ENCODE results near the gene FGA. TPM values are rescaled to one million over a fixed set of nuclear protein-coding genes. Genes with fewer than 3 reads are reported as not detected.

FGA gene
- total and polyA plus RNA-seq, 10 of the 15 experiments (the other 5 are each of a cell fraction or from before 2014, with no cell fraction given): 3.6 TPM; not detected in 9

DNA sequence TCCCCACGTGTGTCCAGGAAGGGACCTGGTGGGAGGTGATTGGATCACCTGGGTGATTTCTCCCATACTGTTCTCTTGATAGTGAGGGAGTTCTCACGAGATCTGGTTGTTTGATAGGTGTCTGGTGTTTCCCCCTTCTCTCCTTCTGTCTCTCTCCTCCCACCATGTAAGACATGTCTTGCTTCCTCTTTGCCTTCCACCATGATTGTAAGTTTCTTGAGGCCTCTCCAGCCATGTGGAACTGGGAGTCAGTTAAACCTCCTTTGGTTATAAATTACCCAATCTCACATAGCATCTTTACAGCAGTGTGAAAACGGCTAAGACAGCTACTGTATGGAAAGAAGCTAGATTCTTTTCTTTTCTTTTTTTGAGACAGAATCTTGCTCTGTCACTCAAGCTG lies 43.5 kb upstream of the FGA start:
- in situ Hi-C loops (cut with MboI): no loop called here
- WGBS (ENCODE audit: insufficient coverage, insufficient replicate concordance, low lambda C conversion rate, missing lambda C conversion rate): 0% methylated on average over 3 of the region's 3 CpGs
- ChIA-PET SMC1A (ENCODE audit: uncharacterized antibody, unreplicated experiment) (no interaction called here), POLR2A (no interaction called here), CTCF (interaction anchor here (1.5 to 4.5 kb wide), 4 partner anchors 11 to 82 kb away, joined by 4 to 20 read pairs (median 8); partner anchors contain the start of gene PLRG1), RAD21 (ENCODE audit: unreplicated experiment) (interaction anchor here (1.5 to 1.7 kb wide), 2 partner anchors 75 to 82 kb away, joined by 4 read pairs; no protein-coding TSS in a partner anchor)
- TF ChIP-seq SMAD1 (IDR thresholded peaks at IDR 0.05; ENCODE audit: low read depth, partially characterized antibody) (no peak), PKNOX1 (IDR thresholded peaks at IDR 0.05) (peak; percentile 42; the same call in 1 of the 2 replicates)
- peak; percentile 48 for ATAC-seq
- Histone ChIP-seq H4K20me1 (ENCODE audit: control insufficient read depth, insufficient read depth) (no peaks in the 10 kb centered on the region), H3K4me3 (no peak overlapping the region), H3K27me3 (replicated peaks in 1 of 2; ENCODE audit: control insufficient read depth in 2 of 2, insufficient read depth in 2 of 2, low read length in 1 of 2) (no peaks in the 10 kb centered on the region), H3K79me2 (ENCODE audit: control insufficient read depth, insufficient read depth, low read length) (no peaks in the 10 kb centered on the region), H3K4me1 (ENCODE audit: control insufficient read depth, insufficient read depth, low read length) (no peaks in the 10 kb centered on the region), H3K9ac (ENCODE audit: control insufficient read depth, insufficient read depth, low read length) (no peak overlapping the region), H2AFZ (ENCODE audit: control insufficient read depth, low read depth, low read length) (no peak overlapping the region), H3K4me2 (ENCODE audit: control insufficient read depth, insufficient read depth) (no peak overlapping the region), H3K27ac (ENCODE audit: control insufficient read depth, insufficient read depth) (no peak overlapping the region), H3K9me3 (replicated peaks; ENCODE audit: control insufficient read depth, insufficient read depth, low read length) (no peaks in the 10 kb centered on the region), H3K36me3 (ENCODE audit: control insufficient read depth in 2 of 2, insufficient read depth in 2 of 2, low read length in 1 of 2) (no peaks in the 10 kb centered on the region)
- intact Hi-C loops (cut with micrococcal nuclease; ENCODE audit: unreplicated experiment): no loop called here
- no peak for FAIRE-seq
- DNase-seq (ENCODE audit: low read depth, low spot score): no peak
- BruUV-seq (replicated peaks): no TSS peak

DNA sequence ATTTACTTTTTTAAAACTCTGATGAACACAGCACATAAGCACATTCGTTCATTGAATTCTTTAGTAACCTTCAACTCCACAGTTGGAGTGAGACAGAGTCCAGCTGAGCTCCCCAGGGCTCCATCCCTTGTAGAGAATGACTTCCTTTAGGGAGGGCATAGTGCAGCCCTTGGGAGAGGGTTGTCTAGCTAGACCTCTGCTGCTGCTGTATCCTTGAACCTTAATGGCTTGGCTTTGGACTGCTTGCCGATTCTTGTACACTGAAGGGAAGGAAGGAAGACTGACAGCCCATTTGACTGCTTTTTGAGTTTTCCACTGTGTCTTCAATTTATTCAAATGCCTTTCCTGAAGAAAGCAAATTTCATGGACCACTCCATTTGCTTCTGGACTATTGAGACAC lies 41.3 kb upstream of the FGA start:
- Histone ChIP-seq H3K4me1 (ENCODE audit: control insufficient read depth, insufficient read depth, low read length) (no peaks in the 10 kb centered on the region), H3K27ac (ENCODE audit: control insufficient read depth, insufficient read depth) (no peak overlapping the region), H3K79me2 (ENCODE audit: control insufficient read depth, insufficient read depth, low read length) (no peaks in the 10 kb centered on the region), H3K4me3 (no peak overlapping the region), H3K36me3 (ENCODE audit: control insufficient read depth in 2 of 2, insufficient read depth in 2 of 2, low read length in 1 of 2) (no peaks in the 10 kb centered on the region), H3K9ac (ENCODE audit: control insufficient read depth, insufficient read depth, low read length) (no peak overlapping the region), H3K27me3 (replicated peaks in 1 of 2; ENCODE audit: control insufficient read depth in 2 of 2, insufficient read depth in 2 of 2, low read length in 1 of 2) (peaks cover 3% of the 10 kb centered on the region in 2 experiments), H3K4me2 (ENCODE audit: control insufficient read depth, insufficient read depth) (no peak overlapping the region), H4K20me1 (ENCODE audit: control insufficient read depth, insufficient read depth) (no peaks in the 10 kb centered on the region), H2AFZ (ENCODE audit: control insufficient read depth, low read depth, low read length) (no peak overlapping the region), H3K9me3 (replicated peaks; ENCODE audit: control insufficient read depth, insufficient read depth, low read length) (no peaks in the 10 kb centered on the region)
- ChIA-PET POLR2A (no interaction called here), CTCF (interaction anchor here (1.7 to 2.7 kb wide), 2 partner anchors 8 to 13 kb away, joined by 5 to 7 read pairs; no protein-coding TSS in a partner anchor), SMC1A (ENCODE audit: uncharacterized antibody, unreplicated experiment) (interaction anchor here (1.4 kb wide), 1 partner anchor 80 kb away, joined by 3 read pairs; no protein-coding TSS in a partner anchor), RAD21 (ENCODE audit: unreplicated experiment) (no interaction called here)
- in situ Hi-C loops (cut with MboI) (no loop called here), intact Hi-C loops (cut with micrococcal nuclease; ENCODE audit: unreplicated experiment) (no loop called here)
- WGBS (ENCODE audit: insufficient coverage, insufficient replicate concordance, low lambda C conversion rate, missing lambda C conversion rate): 32% methylated on average over 2 of the region's 2 CpGs
- TF ChIP-seq PKNOX1 (IDR thresholded peaks at IDR 0.05): no peak
- TF ChIP-seq FOXK2 (IDR thresholded peaks at IDR 0.05): no peak
- no peak for TF ChIP-seq EED (IDR thresholded peaks at IDR 0.05; ENCODE audit: low read depth)
- TF ChIP-seq CHD1 (IDR thresholded peaks at IDR 0.05; ENCODE audit: low read depth, low read length): no peak
- no peak for TF ChIP-seq MYB (IDR thresholded peaks at IDR 0.05; ENCODE audit: borderline replicate concordance, low read depth, low read length)
- TF ChIP-seq SUPT20H (IDR thresholded peaks at IDR 0.05; ENCODE audit: borderline replicate concordance, control insufficient read depth, low read depth, low read length): no peak
- no peak for TF ChIP-seq YY1 (IDR thresholded peaks at IDR 0.05; ENCODE audit: low read depth, low read length)
- TF ChIP-seq, protein P1, sequence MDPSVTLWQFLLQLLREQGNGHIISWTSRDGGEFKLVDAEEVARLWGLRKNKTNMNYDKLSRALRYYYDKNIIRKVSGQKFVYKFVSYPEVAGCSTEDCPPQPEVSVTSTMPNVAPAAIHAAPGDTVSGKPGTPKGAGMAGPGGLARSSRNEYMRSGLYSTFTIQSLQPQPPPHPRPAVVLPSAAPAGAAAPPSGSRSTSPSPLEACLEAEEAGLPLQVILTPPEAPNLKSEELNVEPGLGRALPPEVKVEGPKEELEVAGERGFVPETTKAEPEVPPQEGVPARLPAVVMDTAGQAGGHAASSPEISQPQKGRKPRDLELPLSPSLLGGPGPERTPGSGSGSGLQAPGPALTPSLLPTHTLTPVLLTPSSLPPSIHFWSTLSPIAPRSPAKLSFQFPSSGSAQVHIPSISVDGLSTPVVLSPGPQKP (IDR thresholded peaks at IDR 0.05; ENCODE audit: low read depth, low read length): no peak
- DNase-seq (ENCODE audit: low read depth, low spot score) (no peak), ATAC-seq (no peak), FAIRE-seq (no peak)
- BruUV-seq (replicated peaks): no TSS peak

Measured in GM12878 (cell line).